KMS-11 (cell line): ENCODE measurements around the gene BRF1.
"Not testable (repeated sequence)": the region's sequence is repeated elsewhere in the genome, so short reads cannot be mapped to it uniquely, and the experiment has no call there.

Source experiments
- H2AFZ ChIP-seq: fragments of 200-600 bp; sonication (generic); 2 replicates; pipeline ENCODE4 v1.6.1; 2016; ENCODE audit warnings: antibody characterized with exemption, mixed run types, low read depth
- H3K27ac ChIP-seq: fragments of 200-600 bp; sonication (generic); 2 replicates; pipeline ENCODE4 v1.6.1; 2016; ENCODE audit warnings: mild to moderate bottlenecking, mixed run types
- H3K27me3 ChIP-seq: fragments of 200-600 bp; sonication (generic); 2 replicates; pipeline ENCODE4 v1.6.1; 2017; ENCODE audit warnings: mild to moderate bottlenecking, low read depth, mixed run types, moderate library complexity; ENCODE audit not compliant: insufficient read depth
- H3K36me3 ChIP-seq: fragments of 200-600 bp; sonication (generic); 2 replicates; pipeline ENCODE4 v1.6.1; 2017; ENCODE audit warnings: mild to moderate bottlenecking, mixed run types; ENCODE audit not compliant: insufficient read depth
- H3K4me1 ChIP-seq: fragments of 200-600 bp; sonication (generic); 2 replicates; pipeline ENCODE4 v1.6.1; 2016; ENCODE audit warnings: mild to moderate bottlenecking, low read depth, mixed run types; ENCODE audit not compliant: poor library complexity, severe bottlenecking
- H3K4me2 ChIP-seq: fragments of 200-600 bp; sonication (generic); 2 replicates; pipeline ENCODE4 v1.7.0; 2016; ENCODE audit warnings: mild to moderate bottlenecking, mixed run types
- H3K4me3 ChIP-seq: fragments of 200-600 bp; sonication (generic); IDR thresholded peaks from 2 replicates; pipeline ENCODE4 v1.6.1; 2017; ENCODE audit warnings: low read depth, low read length, mixed read lengths; ENCODE audit not compliant: insufficient read depth
- H3K79me2 ChIP-seq: fragments of 200-600 bp; sonication (generic); 2 replicates; pipeline ENCODE4 v1.6.1; 2016; ENCODE audit warnings: low read depth, mixed run types; ENCODE audit not compliant: insufficient read depth
- H3K9ac ChIP-seq: fragments of 200-600 bp; sonication (generic); 2 replicates; pipeline ENCODE4 v1.6.1; 2016; ENCODE audit warnings: mild to moderate bottlenecking, mixed run types
- H4K20me1 ChIP-seq: fragments of 200-600 bp; sonication (generic); 2 replicates; pipeline ENCODE4 v1.6.1; 2016; ENCODE audit warnings: mild to moderate bottlenecking, mixed run types; ENCODE audit not compliant: insufficient read depth
- CTCF ChIP-seq: fragments of 200-600 bp; sonication (generic); conservative IDR thresholded peaks from 2 replicates; pipeline ENCODE4 v1.6.1; 2017; ENCODE audit warnings: low read depth, mild to moderate bottlenecking, antibody characterized with exemption, low read length, moderate library complexity, mixed read lengths

The BRF1 gene

GRCh38 chr14:105305791-105306190, 5.0 kb upstream of the BRF1 start:
- Histone ChIP-seq H3K4me2 (no peak overlapping the region), H3K9ac (no peak overlapping the region), H4K20me1 (no peaks in the 10 kb centered on the region), H3K4me3 (no peak overlapping the region), H2AFZ (no peak overlapping the region), H3K79me2 (no peaks in the 10 kb centered on the region), H3K27ac (no peak overlapping the region), H3K4me1 (peaks cover 3% of the 10 kb centered on the region), H3K36me3 (no peaks in the 10 kb centered on the region), H3K27me3 (no peaks in the 10 kb centered on the region)
- TF ChIP-seq CTCF, result no peak

GRCh38 chr14:105305345-105305744, 4.5 kb upstream of the BRF1 start:
- Histone ChIP-seq H4K20me1 (no peaks in the 10 kb centered on the region), H3K9ac (no peak overlapping the region), H3K4me1 (peaks cover 3% of the 10 kb centered on the region), H3K27me3 (no peaks in the 10 kb centered on the region), H3K27ac (no peak overlapping the region), H3K4me3 (no peak overlapping the region), H3K36me3 (no peaks in the 10 kb centered on the region), H2AFZ (no peak overlapping the region), H3K4me2 (no peak overlapping the region), H3K79me2 (no peaks in the 10 kb centered on the region)
- no peak for TF ChIP-seq CTCF

- Histone ChIP-seq H2AFZ (no peak overlapping the region), H4K20me1 (no peaks in the 10 kb centered on the region), H3K4me3 (no peak overlapping the region), H3K79me2 (peaks cover 3% of the 10 kb centered on the region; the same call in 1 of the 2 replicates), H3K36me3 (no peaks in the 10 kb centered on the region), H3K27ac (no peak overlapping the region), H3K9ac (no peak overlapping the region), H3K4me1 (peaks cover 6% of the 10 kb centered on the region), H3K4me2 (no peak overlapping the region), H3K27me3 (no peaks in the 10 kb centered on the region)
- TF ChIP-seq CTCF, result no peak
Measured at GRCh38 chr14:105304565-105304964, 3.8 kb upstream of the BRF1 start.

GRCh38 chr14:105303949-105304348, 3.1 kb upstream of the BRF1 start:
- no peaks in the 10 kb centered on the region for H3K36me3 ChIP-seq
- H3K27ac ChIP-seq, result no peak overlapping the region
- H3K79me2 ChIP-seq, result peaks cover 9% of the 10 kb centered on the region; the same call in 1 of the 2 replicates
- H3K4me1 ChIP-seq, result peaks cover 11% of the 10 kb centered on the region
- H3K9ac ChIP-seq, result no peak overlapping the region
- H3K4me3 ChIP-seq, result no peak overlapping the region
- no peak for TF ChIP-seq CTCF
- no peak overlapping the region for H3K4me2 ChIP-seq
- H4K20me1 ChIP-seq, result no peaks in the 10 kb centered on the region
- no peak overlapping the region for H2AFZ ChIP-seq
- no peaks in the 10 kb centered on the region for H3K27me3 ChIP-seq

GRCh38 chr14:105301915-105302249, 1.1 kb upstream of the BRF1 start:
- not testable (repeated sequence) for H3K36me3 ChIP-seq, H3K27me3 ChIP-seq, H3K4me3 ChIP-seq, H3K9ac ChIP-seq, H3K27ac ChIP-seq, H4K20me1 ChIP-seq
- Histone ChIP-seq H2AFZ (peak overlapping the region; percentile 95), H3K4me1 (peaks cover 15% of the 10 kb centered on the region), H3K79me2 (peaks cover 23% of the 10 kb centered on the region; the same call in 1 of the 2 replicates), H3K4me2 (peak overlapping the region; percentile 48)
